Body of pancreas (tissue), 4 donors: ENCODE results near the gene PLAAT5. TPM values are rescaled to one million over a fixed set of nuclear protein-coding genes. Genes with fewer than 3 reads are reported as not detected.

Experiments
- ATAC-seq: fragments of 150-250 bp; one replicate; pipeline ENCODE4 v1.9.1; 2016
- DNase-seq, 4 donors: peaks; one replicate each; pipeline ENCODE4 v3.0.0-alpha.2; 2019
- H3K27ac ChIP-seq, 4 donors: fragments of 200-600 bp; sonication (generic); 1 replicate in 3 of 4; 2 replicates in 1 of 4; pipeline versions ENCODE4 v1.5.1 to v1.6.1; 2016 to 2019; ENCODE audit warnings: mild to moderate bottlenecking in 1 of 4, mixed read lengths in 1 of 4, moderate library complexity in 1 of 4
- H3K27me3 ChIP-seq, 2 donors: fragments of 200-600 bp; sonication (generic); one replicate each; pipeline ENCODE4 v1.6.0; 2016; ENCODE audit warnings: mild to moderate bottlenecking in 1 of 2
- H3K36me3 ChIP-seq, 2 donors: fragments of 200-600 bp; sonication (generic); replicated peaks in 1 of 2; 2 replicates each; pipeline ENCODE4 v1.5.1; 2016; ENCODE audit warnings: low read depth in 2 of 2; ENCODE audit not compliant: insufficient read depth in 1 of 2
- H3K4me1 ChIP-seq: fragments of 200-600 bp; sonication (generic); one replicate; pipeline ENCODE4 v1.6.0; 2016
- H3K4me3 ChIP-seq, 2 donors: fragments of 200-600 bp; sonication (generic); 1 replicate in 1 of 2; 2 replicates in 1 of 2; pipeline ENCODE4 v1.5.1; 2016 to 2019
- H3K9me3 ChIP-seq, 3 donors: fragments of 200-600 bp; sonication (generic); 1 replicate in 2 of 3; 2 replicates in 1 of 3; pipeline ENCODE4 v1.5.1; 2016
- POLR2A ChIP-seq, 3 donors: fragments of 450-650 bp; IDR thresholded peaks; one replicate each; pipeline ENCODE4 v1.6.1; 2016; ENCODE audit warnings: antibody characterized with exemption in 3 of 3, mild to moderate bottlenecking in 2 of 3
- WGBS, 2 donors: methylation state at CpG; one replicate each; pipeline ENCODE4 v1.1.5; 2017; 5-methylcytosine and 5-hydroxymethylcytosine counted together
- intact Hi-C: fragments of 100-400 bp; cut with DNase I; formaldehyde crosslinking; loops from one replicate; pipeline ENCODE4 v1.15.1; 2023
- total RNA-seq, 2 donors: library from RNA; depleted of rRNA; stranded (reverse); fragments of >200 nt; gene quantifications; one replicate each; pipeline ENCODE4 v1.1.0, GENCODE V29; 2016
- TF ChIP-seq, protein P1 (sequence below), 7 experiments: fragments of 450-650 bp in 4 of 7; fragments of 200-600 bp in 3 of 7; sonication (generic) in 3 of 7; IDR thresholded peaks; one replicate each; pipeline ENCODE4 v1.5.1; 2016 to 2019; ENCODE audit warnings: antibody characterized with exemption in 7 of 7

PLAAT5 gene
- total RNA-seq, 2 donors from 2014 or later: 2.6 to 9.6 TPM

- Histone ChIP-seq H3K9me3 (no peaks in the 10 kb centered on the region), H3K4me1 (peaks cover 50% of the 10 kb centered on the region), H3K36me3 (no peaks in the 10 kb centered on the region), H3K4me3 (no peak overlapping the region), H3K27me3 (no peaks in the 10 kb centered on the region), H3K27ac (peak overlapping the region in 3 of 4 donors; percentile 9 to 56 (median 40))
- TF ChIP-seq, protein P1, sequence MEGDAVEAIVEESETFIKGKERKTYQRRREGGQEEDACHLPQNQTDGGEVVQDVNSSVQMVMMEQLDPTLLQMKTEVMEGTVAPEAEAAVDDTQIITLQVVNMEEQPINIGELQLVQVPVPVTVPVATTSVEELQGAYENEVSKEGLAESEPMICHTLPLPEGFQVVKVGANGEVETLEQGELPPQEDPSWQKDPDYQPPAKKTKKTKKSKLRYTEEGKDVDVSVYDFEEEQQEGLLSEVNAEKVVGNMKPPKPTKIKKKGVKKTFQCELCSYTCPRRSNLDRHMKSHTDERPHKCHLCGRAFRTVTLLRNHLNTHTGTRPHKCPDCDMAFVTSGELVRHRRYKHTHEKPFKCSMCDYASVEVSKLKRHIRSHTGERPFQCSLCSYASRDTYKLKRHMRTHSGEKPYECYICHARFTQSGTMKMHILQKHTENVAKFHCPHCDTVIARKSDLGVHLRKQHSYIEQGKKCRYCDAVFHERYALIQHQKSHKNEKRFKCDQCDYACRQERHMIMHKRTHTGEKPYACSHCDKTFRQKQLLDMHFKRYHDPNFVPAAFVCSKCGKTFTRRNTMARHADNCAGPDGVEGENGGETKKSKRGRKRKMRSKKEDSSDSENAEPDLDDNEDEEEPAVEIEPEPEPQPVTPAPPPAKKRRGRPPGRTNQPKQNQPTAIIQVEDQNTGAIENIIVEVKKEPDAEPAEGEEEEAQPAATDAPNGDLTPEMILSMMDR (IDR thresholded peaks at IDR 0.05): no peak
- TF ChIP-seq POLR2A (IDR thresholded peaks at IDR 0.05): no peak
- no peak for ATAC-seq
- DNase-seq: peak in 3 of 4 donors; percentile 29 to 46 (median 32)
- WGBS, 2 donors: 52 to 53% methylated on average over 6 of the region's 6 CpGs
- intact Hi-C loops: loop anchor here (10.0 kb wide), 1 partner anchor 131 kb away; no protein-coding TSS in a partner anchor
These were observed 12.5 kb upstream of the PLAAT5 start for GRCh38 chr11:63503492-63503891.

GRCh38 chr11:63502252-63502820 is 11.4 kb upstream of the PLAAT5 start:
- ATAC-seq (no peak), DNase-seq (no peak)
- no peaks in the 10 kb centered on the region for H3K36me3 ChIP-seq
- no peaks in the 10 kb centered on the region for H3K9me3 ChIP-seq
- H3K4me3 ChIP-seq: no peak overlapping the region
- no peaks in the 10 kb centered on the region for H3K27me3 ChIP-seq
- intact Hi-C loops: loop anchor here (10.0 kb wide), 1 partner anchor 132 kb away; no protein-coding TSS in a partner anchor
- 12 to 26% methylated on average over 2 of the region's 2 CpGs for WGBS, 2 donors
- H3K4me1 ChIP-seq: peaks cover 50% of the 10 kb centered on the region
- TF ChIP-seq, protein P1 (IDR thresholded peaks at IDR 0.05): no peak
- no peak for TF ChIP-seq POLR2A (IDR thresholded peaks at IDR 0.05)
- H3K27ac ChIP-seq: peak overlapping the region in 3 of 4 donors; percentile 22 to 56 (median 40)

- Histone ChIP-seq H3K4me3 (no peak overlapping the region), H3K4me1 (peaks cover 43% of the 10 kb centered on the region), H3K27ac (no peak overlapping the region), H3K36me3 (no peaks in the 10 kb centered on the region), H3K9me3 (no peaks in the 10 kb centered on the region), H3K27me3 (no peaks in the 10 kb centered on the region)
- intact Hi-C loops: loop anchor here (10.0 kb wide), 1 partner anchor 134 kb away; no protein-coding TSS in a partner anchor
- TF ChIP-seq POLR2A (IDR thresholded peaks at IDR 0.05): no peak
- TF ChIP-seq, protein P1 (IDR thresholded peaks at IDR 0.05): no peak
- ATAC-seq: no peak
- 44 to 54% methylated on average over 1 of the region's 1 CpG for WGBS, 2 donors
- DNase-seq: no peak
These were observed 10.3 kb upstream of the PLAAT5 start for GRCh38 chr11:63501236-63501635.

- H3K27ac ChIP-seq: no peak overlapping the region
- intact Hi-C loops: loop anchor here (10.0 kb wide), 1 partner anchor 135 kb away; no protein-coding TSS in a partner anchor
- DNase-seq: no peak
- no peaks in the 10 kb centered on the region for H3K9me3 ChIP-seq
- H3K4me1 ChIP-seq: peaks cover 33% of the 10 kb centered on the region
- ATAC-seq: no peak
- H3K36me3 ChIP-seq: no peaks in the 10 kb centered on the region
- TF ChIP-seq POLR2A (IDR thresholded peaks at IDR 0.05): no peak
- TF ChIP-seq, protein P1 (IDR thresholded peaks at IDR 0.05): no peak
- H3K27me3 ChIP-seq: no peaks in the 10 kb centered on the region
- no peak overlapping the region for H3K4me3 ChIP-seq
- WGBS, 2 donors: 80 to 94% methylated on average over 4 of the region's 4 CpGs
These were observed 8.9 kb upstream of the PLAAT5 start for GRCh38 chr11:63499874-63500273.

DNA sequence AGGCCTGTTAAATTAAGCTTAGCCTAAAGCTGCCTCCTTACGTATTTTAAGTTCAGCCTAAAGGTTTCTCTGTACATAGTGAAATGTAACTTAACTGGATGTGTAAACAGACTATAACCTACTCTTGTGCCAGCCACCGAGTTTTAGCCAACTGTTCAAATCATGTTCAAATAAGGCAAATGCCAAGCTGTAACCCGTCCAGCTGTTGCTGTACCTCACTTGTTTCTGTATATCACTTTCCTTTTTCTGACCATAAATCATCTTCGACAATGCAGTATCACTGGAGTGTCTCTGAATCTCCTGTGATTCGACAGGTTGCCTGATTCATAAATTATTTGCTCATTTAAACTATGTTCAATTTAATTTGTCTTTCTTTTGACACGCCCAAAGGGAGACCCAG is 4.0 kb upstream of the PLAAT5 start:
- TF ChIP-seq, protein P1 (IDR thresholded peaks at IDR 0.05): no peak
- no peak for TF ChIP-seq POLR2A (IDR thresholded peaks at IDR 0.05)
- intact Hi-C loops: no loop called here
- no peaks in the 10 kb centered on the region for H3K9me3 ChIP-seq
- peaks cover 34% of the 10 kb centered on the region for H3K4me1 ChIP-seq
- no peak overlapping the region for H3K4me3 ChIP-seq
- DNase-seq (peak; percentile 48 to 80 (median 64)), ATAC-seq (peak; percentile 17)
- peak overlapping the region in 3 of 4 donors; percentile 21 to 66 (median 43) for H3K27ac ChIP-seq
- H3K36me3 ChIP-seq: no peaks in the 10 kb centered on the region
- 21 to 40% methylated on average over 6 of the region's 6 CpGs for WGBS, 2 donors
- H3K27me3 ChIP-seq: no peaks in the 10 kb centered on the region
